AG04450 (cell line): ENCODE data around the gene ZSWIM8. TPM values are rescaled to one million over a fixed set of nuclear protein-coding genes. Genes with fewer than 3 reads are reported as not detected.

Source experiments
- CTCF ChIA-PET: fragments of 300-600, 350-600 bp; formaldehyde crosslinking; extraction: SDS; loops from one replicate; lab custom pipeline; 2022; ENCODE audit warnings: antibody characterized with exemption, inconsistent platforms; lab: Charles Lee
- POLR2A ChIA-PET: fragments of 350-600 bp; formaldehyde crosslinking; extraction: SDS; loops from one replicate; lab custom pipeline; 2021; ENCODE audit warnings: antibody characterized with exemption, inconsistent platforms; lab: Yijun Ruan, JAX
- DNase-seq: peaks from one replicate; pipeline ENCODE4 v3.0.0-alpha.2; 2011; ENCODE audit warnings: low read depth, low spot score
- H3K27ac ChIP-seq: one replicate; pipeline ENCODE4 v1.5.1; 2012; ENCODE audit warnings: low read depth, low read length, control low read depth
- H3K27me3 ChIP-seq: one replicate; pipeline ENCODE4 v1.6.0; 2012; ENCODE audit warnings: low read length; ENCODE audit not compliant: control insufficient read depth, insufficient read depth
- H3K4me3 ChIP-seq: 2 replicates; pipeline ENCODE4 v1.5.1; 2011; ENCODE audit warnings: mild to moderate bottlenecking, low read depth, low read length, control low read depth
- H3K9me3 ChIP-seq: 2 replicates; pipeline ENCODE4 v1.5.1; 2012; ENCODE audit warnings: low read length; ENCODE audit not compliant: control insufficient read depth, insufficient read depth
- CTCF ChIP-seq: IDR thresholded peaks from 2 replicates; pipeline ENCODE4 v1.5.1; 2011; ENCODE audit warnings: low read depth, low read length, control low read depth, inconsistent platforms
- polyA plus RNA-seq: library from polyadenylated mRNA; depleted of rRNA; stranded (reverse); fragments of >200 nt; gene quantifications from 2 replicates; pipeline ENCODE4 v1.2.3, GENCODE V29; 2011

The ZSWIM8 gene
- polyA plus RNA-seq, 1 experiment: 44.2 TPM

GRCh38 chr10:73744664-73744975, 40.8 kb upstream of the ZSWIM8 start:
- Histone ChIP-seq H3K27ac (peak overlapping the region; percentile 96), H3K27me3 (no peaks in the 10 kb centered on the region), H3K9me3 (no peaks in the 10 kb centered on the region), H3K4me3 (peak overlapping the region; percentile 96)
- CTCF ChIA-PET: interaction anchor here (0.7 kb wide), 1 partner anchor 29 kb away, joined by 4 read pairs; no protein-coding TSS in a partner anchor
- DNase-seq: no peak
- no peak for TF ChIP-seq CTCF
- POLR2A ChIA-PET: interaction anchor here (0.6 to 2.7 kb wide), 4 partner anchors 14 to 332 kb away, joined by 4 to 27 read pairs (median 12); a partner anchor contains a TSS

- no peaks in the 10 kb centered on the region for H3K9me3 ChIP-seq
- no peak overlapping the region for H3K27ac ChIP-seq
- DNase-seq: no peak
- no peak for TF ChIP-seq CTCF
- H3K27me3 ChIP-seq: no peaks in the 10 kb centered on the region
- ChIA-PET CTCF (no interaction called here), POLR2A (interaction anchor here (0.5 kb wide), 1 partner anchor 77 kb away, joined by 4 read pairs; no protein-coding TSS in a partner anchor)
- H3K4me3 ChIP-seq: no peak overlapping the region
Observed at GRCh38 chr10:73746721-73747120, 38.7 kb upstream of the ZSWIM8 start.

GRCh38 chr10:73750819-73751218, 34.6 kb upstream of the ZSWIM8 start:
- H3K27me3 ChIP-seq: no peaks in the 10 kb centered on the region
- H3K9me3 ChIP-seq: no peaks in the 10 kb centered on the region
- ChIA-PET POLR2A (no interaction called here), CTCF (no interaction called here)
- H3K27ac ChIP-seq: no peak overlapping the region
- no peak overlapping the region for H3K4me3 ChIP-seq
- DNase-seq: no peak
- no peak for TF ChIP-seq CTCF

DNA sequence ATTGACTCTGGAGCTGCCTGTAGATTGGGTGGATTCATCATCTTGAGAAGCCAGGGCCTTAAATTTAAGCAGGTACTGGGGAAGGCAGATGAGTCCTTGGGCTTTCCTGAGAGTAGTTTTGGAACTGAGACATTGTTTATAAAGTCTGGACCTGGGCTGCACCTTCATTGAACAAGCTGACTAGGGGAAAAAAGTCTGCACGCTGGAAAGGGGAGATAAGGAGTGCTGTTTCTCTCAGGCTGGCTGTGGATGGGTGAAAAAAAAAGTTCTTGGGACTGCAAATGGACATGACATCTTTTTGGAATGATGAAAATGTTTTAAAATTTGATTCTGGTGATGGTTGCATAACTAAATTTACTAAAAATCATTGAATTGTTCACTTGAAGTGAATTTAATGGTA, 29.2 kb upstream of the ZSWIM8 start:
- H3K27me3 ChIP-seq: no peaks in the 10 kb centered on the region
- DNase-seq: no peak
- H3K4me3 ChIP-seq: no peak overlapping the region
- ChIA-PET POLR2A (no interaction called here), CTCF (no interaction called here)
- no peaks in the 10 kb centered on the region for H3K9me3 ChIP-seq
- no peak overlapping the region for H3K27ac ChIP-seq
- TF ChIP-seq CTCF: no peak

- H3K27ac ChIP-seq: no peak overlapping the region
- TF ChIP-seq CTCF: no peak
- no peak for DNase-seq
- no peaks in the 10 kb centered on the region for H3K27me3 ChIP-seq
- no peaks in the 10 kb centered on the region for H3K9me3 ChIP-seq
- ChIA-PET CTCF (no interaction called here), POLR2A (no interaction called here)
- no peak overlapping the region for H3K4me3 ChIP-seq
Observed at GRCh38 chr10:73758704-73759511, 26.5 kb upstream of the ZSWIM8 start.
